ENCODE data around the gene TRERF1.
"Not testable (repeated sequence)": the region's sequence is repeated elsewhere in the genome, so short reads cannot be mapped to it uniquely, and the experiment has no call there.

The TRERF1 gene

GRCh38 chr6:42335896-42336295, 115.8 kb downstream of the TRERF1 start:
- DNase-seq: no peak

- no peak for DNase-seq
Observed at GRCh38 chr6:42334870-42335269, 116.9 kb downstream of the TRERF1 start.

- no peak for DNase-seq
Observed at GRCh38 chr6:42333612-42334011, 118.1 kb downstream of the TRERF1 start.

GRCh38 chr6:42332916-42333315, 118.8 kb downstream of the TRERF1 start:
- no peak for DNase-seq

GRCh38 chr6:42331019-42331418, 120.7 kb downstream of the TRERF1 start:
- no peak for DNase-seq

- DNase-seq: no peak
Observed at GRCh38 chr6:42326248-42326647, 125.5 kb downstream of the TRERF1 start.

- not testable (repeated sequence) for DNase-seq
Observed at GRCh38 chr6:42324656-42325324, 126.9 kb downstream of the TRERF1 start.

GRCh38 chr6:42322676-42323075, 129.1 kb downstream of the TRERF1 start:
- DNase-seq: no peak

- no peak for DNase-seq
Observed at GRCh38 chr6:42321976-42322375, 129.8 kb downstream of the TRERF1 start.

- DNase-seq: no peak
Observed at GRCh38 chr6:42320762-42321161, 131.0 kb downstream of the TRERF1 start.

GRCh38 chr6:42318480-42318879, 133.2 kb downstream of the TRERF1 start:
- DNase-seq: no peak

GRCh38 chr6:42316981-42317380, 134.7 kb downstream of the TRERF1 start:
- DNase-seq: no peak

- DNase-seq: peak in 1 of 2 donors; percentile 13
Observed at GRCh38 chr6:42315991-42316970, 135.4 kb downstream of the TRERF1 start.

- no peak for DNase-seq
Observed at GRCh38 chr6:42315259-42315990, 136.3 kb downstream of the TRERF1 start.

- no peak for DNase-seq
Observed at GRCh38 chr6:42314571-42315258, 137.0 kb downstream of the TRERF1 start.

- DNase-seq: no peak
Observed at GRCh38 chr6:42313941-42314570, 137.7 kb downstream of the TRERF1 start.

- peak in 1 of 2 donors; percentile 4 for DNase-seq
Observed at GRCh38 chr6:42313038-42313437, 138.7 kb downstream of the TRERF1 start.

- DNase-seq: no peak
Observed at GRCh38 chr6:42307141-42307470, 144.6 kb downstream of the TRERF1 start.

- no peak for DNase-seq
Observed at GRCh38 chr6:42306439-42307140, 145.1 kb downstream of the TRERF1 start.

- DNase-seq: no peak
Observed at GRCh38 chr6:42304053-42304712, 147.5 kb downstream of the TRERF1 start.

GRCh38 chr6:42302411-42302810, 149.3 kb downstream of the TRERF1 start:
- no peak for DNase-seq
